HG03342 (cell line): Measurements from ENCODE around the gene LRRC61.
A peak's percentile ranks its signal among the peaks of the same experiment; 100 is the strongest.

Experiments
- ATAC-seq: cut with Tn5 transposase; IDR thresholded peaks from one replicate; pipeline ENCODE4 v1.9.1; 2021; ENCODE audit warnings: mild to moderate bottlenecking, moderate library complexity; ENCODE audit not compliant: unreplicated experiment

Gene LRRC61

GRCh38 chr7:150368884-150369747 lies 46.0 kb downstream of the LRRC61 start:
- ATAC-seq, result peak; percentile 34

- ATAC-seq, result peak; percentile 2
Observed at GRCh38 chr7:150369748-150370501, 46.8 kb downstream of the LRRC61 start.

- ATAC-seq, result no peak
Observed at GRCh38 chr7:150370612-150371071, 47.5 kb downstream of the LRRC61 start.

GRCh38 chr7:150371131-150371995 lies 48.2 kb downstream of the LRRC61 start:
- no peak for ATAC-seq

GRCh38 chr7:150371996-150372270 lies 48.8 kb downstream of the LRRC61 start:
- ATAC-seq, result no peak

- ATAC-seq, result no peak
Observed at GRCh38 chr7:150372271-150373048, 49.3 kb downstream of the LRRC61 start.

- ATAC-seq, result no peak
Observed at GRCh38 chr7:150373049-150373801, 50.1 kb downstream of the LRRC61 start.

GRCh38 chr7:150374026-150374425 lies 50.9 kb downstream of the LRRC61 start:
- ATAC-seq, result no peak

- ATAC-seq, result no peak
Observed at GRCh38 chr7:150374472-150374871, 51.3 kb downstream of the LRRC61 start.

GRCh38 chr7:150375662-150376521 lies 52.7 kb downstream of the LRRC61 start:
- ATAC-seq, result no peak

GRCh38 chr7:150376560-150376959 lies 53.4 kb downstream of the LRRC61 start:
- no peak for ATAC-seq

GRCh38 chr7:150377196-150377595 lies 54.0 kb downstream of the LRRC61 start:
- no peak for ATAC-seq

- ATAC-seq, result no peak
Observed at GRCh38 chr7:150377635-150378034, 54.5 kb downstream of the LRRC61 start.

- no peak for ATAC-seq
Observed at GRCh38 chr7:150378115-150378852, 55.1 kb downstream of the LRRC61 start.

GRCh38 chr7:150378853-150379440 lies 55.8 kb downstream of the LRRC61 start, which contains the start of gene ZNF775:
Gene ZNF775 (plus strand): TSS chr7:150379330. CDS start chr7:150388471, 9,141 bp downstream.
- peak; percentile 84 for ATAC-seq

- ATAC-seq, result peak; percentile 25
Observed at GRCh38 chr7:150379441-150380379, 56.6 kb downstream of the LRRC61 start.
